Testis (tissue), 3 donors: ENCODE data around the gene UVRAG. TPM values are rescaled to one million over a fixed set of nuclear protein-coding genes. Genes with fewer than 3 reads are reported as not detected.

Source experiments
- DNase-seq: peaks from one replicate; pipeline ENCODE4 v3.0.0-alpha.2; 2019
- H3K27ac ChIP-seq, 2 donors: fragments of 200-600 bp; sonication (generic); one replicate each; pipeline ENCODE4 v1.5.1; 2019
- H3K27me3 ChIP-seq: fragments of 200-600 bp; sonication (generic); one replicate; pipeline ENCODE4 v1.5.1; 2019
- H3K36me3 ChIP-seq: fragments of 200-600 bp; sonication (generic); one replicate; pipeline ENCODE4 v1.5.1; 2017; ENCODE audit warnings: low read depth; ENCODE audit errors: missing control alignments
- H3K4me1 ChIP-seq: fragments of 200-600 bp; sonication (generic); one replicate; pipeline ENCODE4 v1.5.1; 2019
- H3K4me3 ChIP-seq, 2 donors: fragments of 200-600 bp; sonication (generic); one replicate each; pipeline ENCODE4 v1.5.1; 2017 to 2019
- H3K9me3 ChIP-seq: fragments of 200-600 bp; sonication (generic); one replicate; pipeline ENCODE4 v1.5.1; 2017
- POLR2A ChIP-seq: fragments of 450-650 bp; IDR thresholded peaks from one replicate; pipeline ENCODE4 v1.6.1; 2017; ENCODE audit warnings: antibody characterized with exemption, mild to moderate bottlenecking, moderate library complexity
- WGBS, 2 donors: methylation state at CpG; one replicate each; pipeline ENCODE4 v1.1.5; 2018; 5-methylcytosine and 5-hydroxymethylcytosine counted together
- intact Hi-C: fragments of 100-400 bp; cut with DNase I; formaldehyde crosslinking; loops from one replicate; pipeline ENCODE4 v1.15.1; 2023; ENCODE audit warnings: low total_unique reads
- polyA plus RNA-seq: library from polyadenylated mRNA; stranded (reverse); fragments of 350-450 nt; fragmentation: Illumina TruSeq; extraction: RNeasy Lipid Tissue Mini Kit (QIAGEN cat#74804); gene quantifications from one replicate; pipeline ENCODE4 v1.2.3, GENCODE V29; 2014; ENCODE audit warnings: low read depth, low replicate concordance; ENCODE audit not compliant: insufficient read depth
- total RNA-seq, 2 donors: library from RNA; depleted of rRNA; stranded (reverse); fragments of >200 nt; gene quantifications; one replicate each; pipeline ENCODE4 v1.2.3, GENCODE V29; 2016
- TF ChIP-seq, protein P1 (sequence below), 3 experiments: fragments of 450-650 bp in 2 of 3; fragments of 200-600 bp in 1 of 3; sonication (generic) in 1 of 3; IDR thresholded peaks; one replicate each; pipeline ENCODE4 v1.5.1; 2016 to 2019; ENCODE audit warnings: antibody characterized with exemption in 3 of 3, mild to moderate bottlenecking in 2 of 3, moderate library complexity in 1 of 3

UVRAG gene
- total and polyA plus RNA-seq, 3 donors from 2014 or later: 10.8 to 22.4 (median 20.1) TPM

DNA sequence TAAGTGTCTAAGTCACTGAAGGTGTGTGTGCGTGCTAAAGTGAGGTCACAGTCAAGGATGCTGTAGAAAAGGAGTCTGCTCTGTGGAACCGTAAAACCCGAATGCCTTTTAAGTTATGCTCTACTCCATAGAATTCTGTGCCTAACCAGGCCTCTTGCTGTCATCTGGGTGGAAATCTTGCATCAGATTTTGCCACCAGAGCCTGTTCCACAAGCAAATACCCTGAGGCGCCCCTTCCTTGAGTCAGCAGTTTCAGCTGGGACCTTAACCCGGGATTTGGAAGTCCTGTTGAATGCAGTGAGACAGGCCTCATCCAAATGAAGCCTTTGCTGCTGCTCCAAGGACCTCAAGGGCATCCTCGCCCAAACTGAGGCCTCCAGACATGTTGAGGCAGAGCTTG is 281.5 kb downstream of the UVRAG start:
- WGBS, 2 donors: 96 to 98% methylated on average over 6 of the region's 6 CpGs
- DNase-seq: no peak
- intact Hi-C loops: no loop called here
- Histone ChIP-seq H3K27ac (no peak overlapping the region), H3K4me3 (no peak overlapping the region), H3K9me3 (no peaks in the 10 kb centered on the region), H3K4me1 (no peaks in the 10 kb centered on the region), H3K27me3 (no peaks in the 10 kb centered on the region), H3K36me3 (no peaks in the 10 kb centered on the region)
- TF ChIP-seq, protein P1, sequence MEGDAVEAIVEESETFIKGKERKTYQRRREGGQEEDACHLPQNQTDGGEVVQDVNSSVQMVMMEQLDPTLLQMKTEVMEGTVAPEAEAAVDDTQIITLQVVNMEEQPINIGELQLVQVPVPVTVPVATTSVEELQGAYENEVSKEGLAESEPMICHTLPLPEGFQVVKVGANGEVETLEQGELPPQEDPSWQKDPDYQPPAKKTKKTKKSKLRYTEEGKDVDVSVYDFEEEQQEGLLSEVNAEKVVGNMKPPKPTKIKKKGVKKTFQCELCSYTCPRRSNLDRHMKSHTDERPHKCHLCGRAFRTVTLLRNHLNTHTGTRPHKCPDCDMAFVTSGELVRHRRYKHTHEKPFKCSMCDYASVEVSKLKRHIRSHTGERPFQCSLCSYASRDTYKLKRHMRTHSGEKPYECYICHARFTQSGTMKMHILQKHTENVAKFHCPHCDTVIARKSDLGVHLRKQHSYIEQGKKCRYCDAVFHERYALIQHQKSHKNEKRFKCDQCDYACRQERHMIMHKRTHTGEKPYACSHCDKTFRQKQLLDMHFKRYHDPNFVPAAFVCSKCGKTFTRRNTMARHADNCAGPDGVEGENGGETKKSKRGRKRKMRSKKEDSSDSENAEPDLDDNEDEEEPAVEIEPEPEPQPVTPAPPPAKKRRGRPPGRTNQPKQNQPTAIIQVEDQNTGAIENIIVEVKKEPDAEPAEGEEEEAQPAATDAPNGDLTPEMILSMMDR (IDR thresholded peaks at IDR 0.05): no peak
- no peak for TF ChIP-seq POLR2A

DNA sequence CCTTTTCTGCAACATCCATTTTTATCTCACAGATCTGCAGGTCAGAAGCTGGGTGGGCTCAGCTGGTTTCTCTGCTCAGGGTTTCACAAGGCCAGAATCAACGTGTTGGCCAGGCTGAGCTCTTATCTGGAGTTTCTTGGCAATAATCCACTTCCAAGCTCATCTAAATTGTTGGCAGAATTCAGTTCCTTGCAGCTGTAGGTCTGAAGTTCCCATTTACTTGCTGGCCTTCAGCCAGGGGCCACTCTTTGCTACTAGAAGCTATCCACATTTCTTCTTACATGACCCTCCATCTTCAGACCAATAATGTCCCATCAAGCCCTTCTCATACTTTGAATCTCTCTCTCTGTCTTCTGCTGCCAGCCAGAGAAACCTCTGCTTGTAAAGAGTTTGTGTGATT is 287.8 kb downstream of the UVRAG start:
- DNase-seq: peak; percentile 33
- no peaks in the 10 kb centered on the region for H3K4me1 ChIP-seq
- no peak overlapping the region for H3K27ac ChIP-seq
- WGBS, 2 donors: 14 to 27% methylated on average over 1 of the region's 1 CpG
- no peaks in the 10 kb centered on the region for H3K27me3 ChIP-seq
- TF ChIP-seq POLR2A: no peak
- TF ChIP-seq, protein P1 (IDR thresholded peaks at IDR 0.05): no peak
- no peak overlapping the region for H3K4me3 ChIP-seq
- no peaks in the 10 kb centered on the region for H3K36me3 ChIP-seq
- H3K9me3 ChIP-seq: no peaks in the 10 kb centered on the region
- intact Hi-C loops: no loop called here

DNA sequence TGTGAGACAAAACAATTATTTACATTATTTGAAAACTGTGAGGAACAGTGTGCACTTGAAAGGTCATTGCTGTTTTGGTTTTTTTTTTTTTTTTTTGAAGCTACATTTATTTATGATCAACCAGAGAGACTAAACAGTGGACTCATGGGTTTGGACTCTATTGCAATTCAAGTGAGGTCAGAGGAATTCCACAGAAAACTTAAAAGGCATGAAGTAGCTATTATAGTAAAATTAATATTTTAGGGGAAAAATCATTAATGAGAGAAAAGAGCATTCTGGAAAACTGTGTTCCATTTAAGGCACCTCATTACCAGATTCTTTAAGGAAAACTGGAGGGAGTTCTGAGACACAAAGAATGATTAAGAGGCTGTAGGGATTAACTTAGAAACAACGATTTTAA is 288.4 kb downstream of the UVRAG start:
- H3K4me3 ChIP-seq: no peak overlapping the region
- no peaks in the 10 kb centered on the region for H3K27me3 ChIP-seq
- no peak overlapping the region for H3K27ac ChIP-seq
- no peaks in the 10 kb centered on the region for H3K36me3 ChIP-seq
- DNase-seq: no peak
- WGBS, 2 donors: 78% methylated on average over 1 of the region's 1 CpG
- no peaks in the 10 kb centered on the region for H3K9me3 ChIP-seq
- no peak for TF ChIP-seq POLR2A
- TF ChIP-seq, protein P1 (IDR thresholded peaks at IDR 0.05): no peak
- no peaks in the 10 kb centered on the region for H3K4me1 ChIP-seq
- intact Hi-C loops: no loop called here

DNA sequence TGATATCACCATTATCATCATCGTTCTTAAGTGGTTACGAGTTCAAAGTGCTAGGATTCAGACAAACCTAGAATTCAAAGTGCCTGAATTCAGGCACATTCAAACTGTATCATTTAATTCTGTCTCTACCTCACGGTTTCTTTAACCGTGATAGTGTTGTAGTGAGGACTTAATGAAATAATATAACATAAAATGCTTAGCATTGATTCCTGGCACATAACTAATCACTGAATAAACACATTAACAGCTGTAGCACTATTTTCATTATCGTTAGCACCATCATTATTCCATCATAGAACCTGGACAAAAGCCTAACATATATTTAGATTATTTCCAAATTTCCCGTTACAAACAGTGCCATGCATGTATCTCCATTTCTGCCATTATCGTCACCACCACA is 289.3 kb downstream of the UVRAG start:
- no peaks in the 10 kb centered on the region for H3K36me3 ChIP-seq
- TF ChIP-seq, protein P1 (IDR thresholded peaks at IDR 0.05): no peak
- TF ChIP-seq POLR2A: no peak
- intact Hi-C loops: no loop called here
- H3K27ac ChIP-seq: no peak overlapping the region
- H3K4me3 ChIP-seq: no peak overlapping the region
- H3K9me3 ChIP-seq: no peaks in the 10 kb centered on the region
- no peak for DNase-seq
- H3K4me1 ChIP-seq: no peaks in the 10 kb centered on the region
- WGBS, 2 donors: 94 to 95% methylated on average over 7 of the region's 7 CpGs
- H3K27me3 ChIP-seq: no peaks in the 10 kb centered on the region

DNA sequence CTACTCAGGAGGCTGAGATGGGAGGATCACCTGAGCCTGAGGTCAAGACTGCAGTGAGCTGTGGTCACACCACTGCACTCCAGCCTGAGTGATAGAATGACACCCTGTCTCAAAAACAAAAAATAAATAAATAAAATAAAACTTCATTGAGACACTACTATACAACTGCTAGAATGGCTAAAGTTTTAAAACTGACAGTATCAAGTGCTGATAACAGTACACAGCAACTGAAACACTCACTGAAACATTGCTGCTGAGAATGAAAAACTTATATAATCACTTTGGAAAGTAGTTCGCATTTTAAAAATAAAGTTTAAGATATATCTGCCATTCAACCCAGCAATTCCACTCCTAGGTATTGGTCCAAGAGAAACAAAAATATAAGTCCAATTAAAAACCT is 290.6 kb downstream of the UVRAG start:
- intact Hi-C loops: no loop called here
- H3K27ac ChIP-seq: no peak overlapping the region
- no peaks in the 10 kb centered on the region for H3K36me3 ChIP-seq
- no peaks in the 10 kb centered on the region for H3K9me3 ChIP-seq
- no peaks in the 10 kb centered on the region for H3K4me1 ChIP-seq
- H3K27me3 ChIP-seq: no peaks in the 10 kb centered on the region
- WGBS, 2 donors: 79 to 98% methylated on average over 1 of the region's 1 CpG
- no peak for TF ChIP-seq POLR2A
- TF ChIP-seq, protein P1 (IDR thresholded peaks at IDR 0.05): no peak
- no peak for DNase-seq
- H3K4me3 ChIP-seq: no peak overlapping the region
